Endothelial cell of umbilical vein (primary cell): ENCODE data around the gene CCDC28A.

ENCODE experiments used
- JUN ChIP-seq: IDR thresholded peaks from 2 replicates; pipeline ENCODE4 v1.6.1; 2011; ENCODE audit warnings: borderline replicate concordance, low read depth; ENCODE audit not compliant: insufficient read length, insufficient read depth
- POLR2AphosphoS5 ChIP-seq: IDR thresholded peaks from 2 replicates; pipeline ENCODE4 v1.6.1; 2012; ENCODE audit warnings: low read depth, mild to moderate bottlenecking, control low read depth, low read length, moderate library complexity; ENCODE audit not compliant: insufficient read depth
- TF ChIP-seq, protein P1 (sequence below), 2 donors: IDR thresholded peaks; 1 replicate in 1 of 2; 2 replicates in 1 of 2; pipeline ENCODE4 v1.5.1; 2011; ENCODE audit warnings: low read length in 2 of 2, mild to moderate bottlenecking in 2 of 2, moderate library complexity in 2 of 2, control low read depth in 1 of 2, inconsistent platforms in 1 of 2, low read depth in 1 of 2; ENCODE audit not compliant: insufficient read depth in 1 of 2; ENCODE audit errors: extremely low read depth in 1 of 2

DNA sequence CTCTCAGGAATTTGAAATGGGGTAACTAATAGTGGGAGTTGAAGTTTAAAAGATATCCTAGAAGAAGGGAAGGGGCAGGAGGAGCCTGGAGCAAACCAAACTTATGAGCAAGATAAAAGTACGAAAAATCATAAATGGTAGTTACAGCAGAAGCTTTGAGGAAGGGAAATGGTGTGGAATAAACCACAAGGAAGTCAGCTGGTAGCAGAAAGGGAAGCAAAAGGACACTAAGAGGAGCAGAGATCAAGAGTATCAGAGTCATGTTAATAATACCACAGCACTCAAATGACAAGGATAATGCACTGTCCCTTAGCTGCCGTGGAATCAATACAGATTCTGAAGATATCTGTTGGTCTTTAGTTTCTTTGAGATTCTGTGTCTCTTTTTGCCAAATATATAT lies 44.9 kb upstream of the CCDC28A start:
- TF ChIP-seq, protein P1, sequence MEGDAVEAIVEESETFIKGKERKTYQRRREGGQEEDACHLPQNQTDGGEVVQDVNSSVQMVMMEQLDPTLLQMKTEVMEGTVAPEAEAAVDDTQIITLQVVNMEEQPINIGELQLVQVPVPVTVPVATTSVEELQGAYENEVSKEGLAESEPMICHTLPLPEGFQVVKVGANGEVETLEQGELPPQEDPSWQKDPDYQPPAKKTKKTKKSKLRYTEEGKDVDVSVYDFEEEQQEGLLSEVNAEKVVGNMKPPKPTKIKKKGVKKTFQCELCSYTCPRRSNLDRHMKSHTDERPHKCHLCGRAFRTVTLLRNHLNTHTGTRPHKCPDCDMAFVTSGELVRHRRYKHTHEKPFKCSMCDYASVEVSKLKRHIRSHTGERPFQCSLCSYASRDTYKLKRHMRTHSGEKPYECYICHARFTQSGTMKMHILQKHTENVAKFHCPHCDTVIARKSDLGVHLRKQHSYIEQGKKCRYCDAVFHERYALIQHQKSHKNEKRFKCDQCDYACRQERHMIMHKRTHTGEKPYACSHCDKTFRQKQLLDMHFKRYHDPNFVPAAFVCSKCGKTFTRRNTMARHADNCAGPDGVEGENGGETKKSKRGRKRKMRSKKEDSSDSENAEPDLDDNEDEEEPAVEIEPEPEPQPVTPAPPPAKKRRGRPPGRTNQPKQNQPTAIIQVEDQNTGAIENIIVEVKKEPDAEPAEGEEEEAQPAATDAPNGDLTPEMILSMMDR (IDR thresholded peaks at IDR 0.05; ENCODE audit: extremely low read depth in 1 of 2, insufficient read depth in 1 of 2, low read depth in 1 of 2, low read length in 2 of 2): no peak
- TF ChIP-seq JUN: no peak
- TF ChIP-seq POLR2AphosphoS5: no peak
